ENCODE results near the gene TMEM151B.

The TMEM151B gene

DNA sequence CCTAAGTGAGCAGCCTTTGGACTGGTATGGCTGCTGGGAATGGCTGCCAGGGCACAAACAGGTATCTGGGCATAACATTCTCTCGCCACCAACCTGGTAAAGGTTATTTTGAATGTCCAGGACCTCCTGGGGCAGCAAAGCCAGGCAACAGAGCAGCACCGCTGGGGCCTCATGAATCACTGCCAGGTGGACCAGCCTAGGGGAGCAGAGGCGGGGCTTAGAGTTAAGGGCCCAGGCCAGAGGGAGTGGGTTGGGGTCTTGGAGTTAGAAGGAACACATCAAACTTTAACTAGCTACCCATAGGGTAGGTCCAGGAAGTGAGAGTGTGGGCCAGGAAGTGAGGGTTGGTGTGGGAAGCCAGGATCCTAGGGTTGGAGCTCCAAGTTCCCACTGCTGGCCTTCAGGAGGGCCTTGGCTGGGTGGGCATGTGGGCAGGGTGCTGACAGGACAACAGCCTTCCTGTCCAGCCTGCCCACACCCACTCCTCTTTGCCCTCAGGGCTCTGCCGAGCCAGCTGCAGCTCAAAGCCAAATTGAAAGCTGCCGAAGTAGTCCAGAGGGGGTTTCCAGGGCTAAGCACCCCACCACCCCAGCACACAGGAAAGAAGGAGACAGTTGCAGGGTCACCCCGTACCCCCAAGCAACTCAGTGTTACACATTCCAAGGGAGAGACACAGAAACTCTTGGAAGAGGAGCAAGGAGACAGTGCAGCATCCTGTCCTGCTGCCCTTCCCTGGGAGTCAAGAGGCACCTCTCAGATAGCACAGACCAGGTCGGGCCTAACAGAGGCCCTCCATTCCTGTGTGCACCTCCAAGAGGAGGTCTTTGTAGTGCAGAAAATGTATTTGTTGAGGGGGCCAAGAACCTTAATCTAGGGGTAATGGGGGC, 7.5 kb upstream of the TMEM151B start:
- peak overlapping the region in 1 of 2 donors; percentile 85 for H3K4me3 ChIP-seq (replicated peaks in 1 of 2; ENCODE audit: low read depth in 2 of 2, low read length in 2 of 2)

DNA sequence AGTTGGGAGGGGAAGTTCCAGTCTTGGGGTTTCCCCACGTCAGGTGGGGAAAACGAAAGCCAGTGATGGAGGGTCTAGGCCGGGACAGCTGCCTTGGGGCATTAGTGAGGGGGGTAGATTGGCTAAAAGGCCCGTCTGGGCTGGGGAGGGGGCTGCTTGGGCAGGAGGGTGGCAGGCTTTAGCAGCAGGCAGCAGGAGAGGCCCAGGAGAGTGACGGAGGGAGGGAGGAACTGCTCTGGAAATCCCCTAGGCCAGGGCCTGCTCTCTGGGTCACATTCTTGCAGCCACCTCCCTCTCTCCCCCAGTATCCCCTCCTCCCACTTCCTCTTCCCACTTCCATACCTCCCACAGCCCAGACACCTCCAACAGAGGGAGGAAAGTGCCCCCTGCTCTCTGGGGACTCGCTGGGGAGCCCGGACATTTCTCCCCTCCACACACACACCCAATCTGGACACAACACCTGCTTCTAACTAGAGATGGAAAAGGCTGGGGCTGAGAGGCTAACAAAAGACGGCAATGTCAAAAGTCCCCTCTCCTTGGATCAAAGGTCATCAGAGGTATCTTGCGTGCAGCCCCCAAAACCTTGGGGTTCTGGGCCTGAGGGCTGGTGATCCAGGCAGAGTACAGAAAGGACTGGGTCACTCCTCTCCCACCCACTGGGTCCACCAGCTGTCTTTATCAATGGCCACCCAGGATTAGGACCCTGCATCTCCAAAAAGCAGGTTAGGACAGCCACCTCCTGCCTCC, 6.7 kb upstream of the TMEM151B start:
- peak; percentile 31 to 54 for DNase-seq (ENCODE audit: low read depth in 2 of 2)
- no peak for TF ChIP-seq CTCF (IDR thresholded peaks at IDR 0.05; ENCODE audit: low read depth, low read length)
- peak overlapping the region; percentile 6 to 85 for H3K4me3 ChIP-seq (replicated peaks in 1 of 2; ENCODE audit: low read depth in 2 of 2, low read length in 2 of 2)

More for the DNA sequence above, 7.5 kb upstream of the TMEM151B start:
- DNase-seq (ENCODE audit: low read depth in 2 of 2), result no peak
- no peak for TF ChIP-seq CTCF (IDR thresholded peaks at IDR 0.05; ENCODE audit: low read depth, low read length)

DNA sequence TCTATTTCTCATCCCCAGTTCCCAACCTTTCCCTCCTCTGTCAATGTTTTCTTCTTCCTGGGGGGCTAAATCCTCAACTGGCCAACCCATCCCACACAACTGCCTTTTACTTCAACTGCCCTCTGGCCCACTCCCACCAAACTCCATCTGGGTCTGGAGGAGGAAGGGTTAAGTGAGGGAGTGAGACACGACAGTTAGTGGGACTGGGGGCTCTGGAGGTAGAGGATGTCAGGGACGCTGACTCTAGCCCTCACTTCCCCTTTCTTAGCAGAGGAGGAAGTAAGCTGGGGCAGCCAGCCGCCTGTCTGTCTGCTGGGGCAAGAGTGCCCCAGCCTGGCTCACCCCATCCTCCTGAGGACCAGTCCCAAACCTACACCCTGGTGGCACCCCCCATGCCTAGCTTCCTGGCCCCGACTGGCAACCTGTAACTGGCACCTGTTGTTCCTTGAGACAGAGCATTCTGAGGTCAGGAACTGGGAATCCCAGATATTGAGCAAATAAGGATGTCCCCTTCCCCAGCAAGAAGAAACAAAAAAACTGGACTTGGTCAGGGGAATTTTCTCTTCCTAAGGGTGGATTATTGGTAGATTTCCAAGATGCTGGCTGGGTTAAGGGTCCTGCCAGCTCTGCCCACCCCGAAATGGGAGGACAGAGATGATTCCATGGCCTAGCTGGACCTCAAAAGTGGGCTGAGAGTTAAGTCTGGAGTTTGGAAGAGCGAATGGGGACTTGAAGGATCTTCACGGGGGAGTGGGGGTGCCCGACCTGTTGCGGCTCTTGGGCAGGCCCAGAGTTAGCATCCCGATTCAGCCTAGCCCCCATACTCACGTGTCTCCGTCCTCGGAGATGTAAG, 5.9 kb upstream of the TMEM151B start:
- H3K4me3 ChIP-seq (replicated peaks in 1 of 2; ENCODE audit: low read depth in 2 of 2, low read length in 2 of 2), result peak overlapping the region; percentile 78 to 85
- peak in 1 of 2 donors; percentile 18 for DNase-seq (ENCODE audit: low read depth in 2 of 2)
- no peak for TF ChIP-seq CTCF (IDR thresholded peaks at IDR 0.05; ENCODE audit: low read depth, low read length)

DNA sequence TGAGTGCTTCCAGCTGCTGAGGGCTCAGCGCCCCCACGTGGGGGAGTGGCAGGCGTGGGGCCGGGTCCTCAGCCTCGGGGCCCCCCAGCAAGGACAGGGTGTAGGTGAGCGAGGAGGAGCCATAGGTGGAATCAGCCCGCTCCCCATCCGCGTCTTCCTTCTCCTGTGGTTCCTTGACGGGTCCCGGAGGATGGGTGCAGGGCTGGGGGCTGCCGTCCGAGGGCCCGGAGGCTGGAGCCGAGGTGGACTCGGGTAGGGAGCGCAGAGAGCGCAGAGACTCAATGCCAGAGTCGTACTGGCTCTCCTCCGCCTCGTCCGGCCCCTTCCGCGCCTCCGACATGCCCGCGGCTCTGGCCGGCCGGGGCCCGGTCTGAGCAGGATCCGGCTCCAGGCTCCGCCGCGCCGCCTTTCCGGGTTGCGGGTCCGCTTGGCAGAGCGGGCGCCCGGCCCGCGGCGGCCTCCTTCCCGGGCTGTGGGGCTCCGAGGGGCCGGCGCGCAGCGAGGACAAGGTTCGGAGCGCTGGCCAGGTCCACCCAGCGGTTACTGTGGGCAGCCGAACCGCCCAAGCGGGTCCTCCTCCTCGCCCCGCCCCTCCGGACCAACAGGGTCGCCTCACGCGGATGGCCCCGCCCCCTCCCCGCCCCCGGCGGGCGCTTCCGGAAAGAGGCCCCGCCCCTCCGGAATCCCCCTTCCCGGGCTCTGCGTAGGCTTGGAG, 5.1 kb upstream of the TMEM151B start, which contains the start of gene NFKBIE:
TSS of gene NFKBIE (minus strand) at position 545 of the 715 bp plus-strand sequence. CDS start at position 340, 205 bp downstream.
- TF ChIP-seq CTCF (IDR thresholded peaks at IDR 0.05; ENCODE audit: low read depth, low read length), result no peak
- DNase-seq (ENCODE audit: low read depth in 2 of 2), result peak; percentile 93 to 94
- peak within 1 kb of the TSS; percentile 78 to 85 for H3K4me3 ChIP-seq (replicated peaks in 1 of 2; ENCODE audit: low read depth in 2 of 2, low read length in 2 of 2)

GRCh38 chr6:44265722-44266233, 4.5 kb upstream of the TMEM151B start:
- no peak for DNase-seq (ENCODE audit: low read depth in 2 of 2)
- TF ChIP-seq CTCF (IDR thresholded peaks at IDR 0.05; ENCODE audit: low read depth, low read length), result no peak
- H3K4me3 ChIP-seq (replicated peaks in 1 of 2; ENCODE audit: low read depth in 2 of 2, low read length in 2 of 2), result no peak overlapping the region
